GM21381 (cell line): ENCODE data around the gene XG.

Source experiments
- ATAC-seq: cut with Tn5 transposase; IDR thresholded peaks from one replicate; pipeline ENCODE4 v1.9.1; 2021; ENCODE audit warnings: mild to moderate bottlenecking, moderate library complexity; ENCODE audit not compliant: unreplicated experiment

Gene XG

GRCh38 chrX:2862404-2862803 is 110.6 kb downstream of the XG start:
- no peak for ATAC-seq

- no peak for ATAC-seq
These were observed 111.8 kb downstream of the XG start for GRCh38 chrX:2863646-2864045.
